ENCODE measurements around the gene ZNF784. TPM values are rescaled to one million over a fixed set of nuclear protein-coding genes. Genes with fewer than 3 reads are reported as not detected.

The ZNF784 gene
- total and polyA plus RNA-seq, 2 donors (not counting 3 experiments of a cell fraction or from before 2014, with no cell fraction given), result 4.9 TPM

- Histone ChIP-seq H3K36me3 (ENCODE audit: control insufficient read depth in 2 of 2, extremely low read depth in 1 of 2, insufficient read depth in 2 of 2, low read length in 2 of 2) (peaks cover 0 to 12% of the 10 kb centered on the region in 2 experiments), H3K4me2 (ENCODE audit: insufficient read depth, low read length) (no peak overlapping the region), H3K9me3 (replicated peaks; ENCODE audit: control insufficient read depth, insufficient read depth, low read length) (no peaks in the 10 kb centered on the region), H3K9ac (replicated peaks; ENCODE audit: extremely low read depth, insufficient read depth, low read length) (no peak overlapping the region), H3K27ac (ENCODE audit: insufficient read depth, low read depth, low read length) (no peak overlapping the region), H3K4me3 (replicated peaks in 1 of 3; ENCODE audit: insufficient read depth in 1 of 3, low read depth in 1 of 3, low read length in 3 of 3) (no peak overlapping the region), H3K9me1 (replicated peaks; ENCODE audit: control insufficient read depth, extremely low read depth, insufficient read depth, low read length) (no peaks in the 10 kb centered on the region), H3K27me3 (ENCODE audit: control insufficient read depth in 2 of 2, insufficient read depth in 2 of 2, low read length in 2 of 2) (no peaks in the 10 kb centered on the region), H3K79me2 (ENCODE audit: control insufficient read depth, insufficient read depth, low read length) (no peaks in the 10 kb centered on the region), H3K4me1 (ENCODE audit: control insufficient read depth, extremely low read depth, insufficient read depth, low read length) (peaks cover 8% of the 10 kb centered on the region), H4K20me1 (replicated peaks; ENCODE audit: control insufficient read depth, extremely low read depth, insufficient read depth, low read length) (no peaks in the 10 kb centered on the region), H2AFZ (ENCODE audit: low read depth, low read length) (no peak overlapping the region)
- ChIA-PET CTCF (interaction anchor here (1.2 to 1.4 kb wide), 2 partner anchors 11 to 12 kb away, joined by 3 read pairs; no protein-coding TSS in a partner anchor), POLR2A (no interaction called here)
- no TSS peak for BruUV-seq (replicated peaks)
- TF ChIP-seq CTCF (IDR thresholded peaks at IDR 0.05; ENCODE audit: extremely low read depth in 1 of 2, insufficient read depth in 1 of 2, low read depth in 1 of 2, low read length in 2 of 2) (no peak), POLR2A (IDR thresholded peaks at IDR 0.05; ENCODE audit: low read depth, low read length) (no peak)
- DNase-seq (ENCODE audit: low read depth, low spot score) (no peak), FAIRE-seq (no peak)
- dilution Hi-C loops (cut with MboI; ENCODE audit: extremely low pct_ligation_motif_present, low sequenced_read_pairs), result no loop called here
- intact Hi-C loops (cut with micrococcal nuclease), result no loop called here
These were observed 3.8 kb downstream of the ZNF784 start for GRCh38 chr19:55620410-55621204.

GRCh38 chr19:55619286-55619685, 5.1 kb downstream of the ZNF784 start:
- no peak overlapping the region for H3K4me2 ChIP-seq (ENCODE audit: insufficient read depth, low read length)
- CTCF ChIA-PET, result interaction anchor here (1.0 kb wide), 1 partner anchor 13 kb away, joined by 5 read pairs; the partner anchor contains the start of gene ZNF865
- no peak for FAIRE-seq

More at GRCh38 chr19:55619286-55619685, 5.1 kb downstream of the ZNF784 start:
- H3K36me3 ChIP-seq (ENCODE audit: control insufficient read depth in 2 of 2, extremely low read depth in 1 of 2, insufficient read depth in 2 of 2, low read length in 2 of 2), result peaks cover 2 to 21% of the 10 kb centered on the region in 2 experiments
- no peak overlapping the region for H3K9ac ChIP-seq (replicated peaks; ENCODE audit: extremely low read depth, insufficient read depth, low read length)
- H3K27me3 ChIP-seq (ENCODE audit: control insufficient read depth in 2 of 2, insufficient read depth in 2 of 2, low read length in 2 of 2), result no peaks in the 10 kb centered on the region
- no peaks in the 10 kb centered on the region for H3K79me2 ChIP-seq (ENCODE audit: control insufficient read depth, insufficient read depth, low read length)
- no peak overlapping the region for H3K27ac ChIP-seq (ENCODE audit: insufficient read depth, low read depth, low read length)
- no peaks in the 10 kb centered on the region for H3K9me3 ChIP-seq (replicated peaks; ENCODE audit: control insufficient read depth, insufficient read depth, low read length)
- no peaks in the 10 kb centered on the region for H4K20me1 ChIP-seq (replicated peaks; ENCODE audit: control insufficient read depth, extremely low read depth, insufficient read depth, low read length)
- H2AFZ ChIP-seq (ENCODE audit: low read depth, low read length), result no peak overlapping the region
- no peak overlapping the region for H3K4me3 ChIP-seq (replicated peaks in 1 of 3; ENCODE audit: insufficient read depth in 1 of 3, low read depth in 1 of 3, low read length in 3 of 3)
- dilution Hi-C loops (cut with MboI; ENCODE audit: extremely low pct_ligation_motif_present, low sequenced_read_pairs) (no loop called here), intact Hi-C loops (cut with micrococcal nuclease) (no loop called here)
- TF ChIP-seq GATA2 (IDR thresholded peaks at IDR 0.05; ENCODE audit: insufficient read depth, insufficient read length, low read depth, low read length), result no peak
- TF ChIP-seq, protein P1, sequence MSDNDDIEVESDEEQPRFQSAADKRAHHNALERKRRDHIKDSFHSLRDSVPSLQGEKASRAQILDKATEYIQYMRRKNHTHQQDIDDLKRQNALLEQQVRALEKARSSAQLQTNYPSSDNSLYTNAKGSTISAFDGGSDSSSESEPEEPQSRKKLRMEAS (IDR thresholded peaks at IDR 0.05; ENCODE audit: insufficient read depth, insufficient read length), result no peak
- TF ChIP-seq JUN (IDR thresholded peaks at IDR 0.05; ENCODE audit: borderline replicate concordance, insufficient read depth, insufficient read length, low read depth), result no peak
- TF ChIP-seq EZH2 (IDR thresholded peaks at IDR 0.05; ENCODE audit: borderline replicate concordance, low read depth, low read length, severe bottlenecking), result no peak
- TF ChIP-seq POLR2AphosphoS5 (IDR thresholded peaks at IDR 0.05; ENCODE audit: insufficient read depth, low read depth, low read length), result no peak
- TF ChIP-seq FOS (IDR thresholded peaks at IDR 0.05; ENCODE audit: borderline replicate concordance, insufficient read depth, low read length), result no peak
- TF ChIP-seq MYC (IDR thresholded peaks at IDR 0.05; ENCODE audit: low read depth, low read length), result no peak
- no peak for TF ChIP-seq CTCF (IDR thresholded peaks at IDR 0.05; ENCODE audit: extremely low read depth in 1 of 2, insufficient read depth in 1 of 2, low read depth in 1 of 2, low read length in 2 of 2)
- TF ChIP-seq POLR2A (IDR thresholded peaks at IDR 0.05; ENCODE audit: low read depth, low read length), result no peak
- H3K9me1 ChIP-seq (replicated peaks; ENCODE audit: control insufficient read depth, extremely low read depth, insufficient read depth, low read length), result no peaks in the 10 kb centered on the region
- POLR2A ChIA-PET, result no interaction called here
- no peak for DNase-seq (ENCODE audit: low read depth, low spot score)
- no TSS peak for BruUV-seq (replicated peaks)
- peaks cover 2% of the 10 kb centered on the region for H3K4me1 ChIP-seq (ENCODE audit: control insufficient read depth, extremely low read depth, insufficient read depth, low read length)

All from endothelial cell of umbilical vein (primary cell).